Stimulated activated CD8-positive, alpha-beta memory T cell treated with anti-CD3 and anti-CD28 coated beads, Interleukin-12 subunit alpha, Interleukin-12 subunit beta, amount 100 ng/mL, for 4 hours (primary cell): Measurements from ENCODE around the gene SYNPR.

Source experiments
- DNase-seq: peaks from one replicate; pipeline ENCODE4 v3.0.0-alpha.2; 2020; ENCODE audit warnings: low read depth

The SYNPR gene

GRCh38 chr3:63473641-63474166 is 195.6 kb downstream of the SYNPR start:
- DNase-seq = no peak

- DNase-seq = no peak
Measured at GRCh38 chr3:63474828-63475518, 196.9 kb downstream of the SYNPR start.

DNA sequence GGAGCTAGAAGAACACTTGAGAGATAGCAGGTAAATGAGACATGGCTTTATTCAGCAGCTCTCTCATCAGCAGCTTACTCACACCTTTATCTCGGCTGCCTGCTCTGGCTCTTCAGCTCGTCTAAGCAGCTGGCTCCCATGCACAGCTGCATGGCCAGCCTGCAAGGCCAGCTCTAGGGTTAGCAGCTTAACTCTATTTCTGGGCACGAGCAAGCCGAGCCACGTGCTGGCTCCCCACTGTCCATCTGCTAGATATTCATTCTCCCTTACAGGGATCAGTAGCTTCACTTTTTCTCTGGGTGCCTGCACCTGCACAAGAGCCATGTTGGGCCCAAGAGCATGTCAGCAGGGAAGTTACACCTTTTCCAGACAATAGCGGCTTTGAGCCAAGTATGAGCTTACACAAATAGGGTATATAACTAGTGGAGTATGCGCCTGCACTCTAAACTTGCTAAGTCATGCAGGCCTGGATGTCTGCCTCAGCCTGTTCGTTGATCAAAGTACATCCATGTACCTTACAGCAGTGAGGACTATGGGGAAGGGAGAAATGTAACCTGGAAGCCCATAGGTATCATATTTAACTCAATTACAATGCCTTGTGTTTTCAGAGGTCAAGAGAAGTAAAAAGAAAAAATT is 199.5 kb downstream of the SYNPR start:
- no peak for DNase-seq

DNA sequence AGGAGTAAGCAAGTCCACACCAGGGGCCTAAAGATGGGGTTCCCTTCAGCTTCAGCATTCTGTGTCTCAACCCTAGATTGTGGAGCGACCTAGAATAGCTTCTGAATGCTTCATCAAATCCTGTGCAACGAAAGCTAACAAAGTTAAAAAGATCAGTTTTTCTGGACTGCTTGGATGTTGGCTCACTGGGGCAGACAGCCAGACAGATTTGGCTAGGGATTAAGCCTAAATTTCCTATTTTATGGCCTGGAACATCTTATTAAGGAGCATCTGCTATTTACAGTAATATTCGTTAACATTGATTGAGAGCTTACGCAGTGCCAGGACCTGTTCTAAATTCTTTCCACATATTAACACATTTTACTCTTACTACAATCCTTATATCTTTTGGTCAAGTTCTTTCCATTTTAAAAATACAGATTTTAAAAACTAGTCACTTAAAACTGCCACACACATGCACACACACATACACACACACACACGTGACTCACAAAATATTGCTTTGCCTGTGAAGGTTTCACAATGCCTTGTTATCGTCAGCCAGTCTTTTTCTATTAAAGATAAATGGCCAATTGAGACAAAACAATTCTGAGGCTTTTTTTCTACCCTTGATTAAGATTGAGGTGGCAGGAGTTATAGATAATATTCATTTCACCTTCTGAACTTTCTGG is 201.0 kb downstream of the SYNPR start:
- DNase-seq = no peak

DNA sequence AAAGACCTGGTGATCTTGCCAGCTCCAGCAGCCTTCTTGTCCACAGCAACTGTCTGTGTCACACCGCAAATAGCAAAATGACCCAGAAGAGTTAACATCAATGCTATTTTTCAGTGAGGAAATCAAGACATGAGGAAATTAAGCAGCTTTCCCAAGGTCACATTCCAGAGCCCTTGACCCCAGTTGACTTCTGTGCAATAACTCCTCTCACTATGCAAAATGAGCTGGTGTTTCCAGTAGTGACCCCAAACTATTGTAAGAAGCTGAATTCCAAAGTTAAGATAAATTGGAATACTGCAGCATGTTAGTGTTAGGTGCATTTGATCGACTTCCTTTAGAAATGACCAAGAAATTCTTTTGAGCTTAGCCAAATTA is 201.5 kb downstream of the SYNPR start:
- DNase-seq = no peak

DNA sequence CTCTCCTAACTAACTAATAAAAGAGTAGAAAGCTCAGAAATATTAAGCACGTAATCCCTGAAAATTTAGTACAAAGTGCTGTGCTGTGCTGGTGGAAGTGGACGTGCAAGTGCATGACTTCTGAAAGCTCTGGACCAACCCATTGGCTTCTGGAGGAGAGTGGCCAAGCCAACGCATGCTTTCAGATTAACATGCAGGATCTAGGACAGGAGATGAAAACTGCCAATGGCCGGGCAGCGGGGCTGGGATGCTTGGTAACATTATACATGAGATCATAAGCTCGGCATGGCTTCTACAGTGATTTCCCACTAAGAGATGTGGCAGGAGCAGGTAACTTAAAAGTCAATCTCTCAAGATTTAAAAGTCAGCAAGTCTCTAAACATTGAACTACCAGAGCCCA is 203.5 kb downstream of the SYNPR start:
- no peak for DNase-seq

DNA sequence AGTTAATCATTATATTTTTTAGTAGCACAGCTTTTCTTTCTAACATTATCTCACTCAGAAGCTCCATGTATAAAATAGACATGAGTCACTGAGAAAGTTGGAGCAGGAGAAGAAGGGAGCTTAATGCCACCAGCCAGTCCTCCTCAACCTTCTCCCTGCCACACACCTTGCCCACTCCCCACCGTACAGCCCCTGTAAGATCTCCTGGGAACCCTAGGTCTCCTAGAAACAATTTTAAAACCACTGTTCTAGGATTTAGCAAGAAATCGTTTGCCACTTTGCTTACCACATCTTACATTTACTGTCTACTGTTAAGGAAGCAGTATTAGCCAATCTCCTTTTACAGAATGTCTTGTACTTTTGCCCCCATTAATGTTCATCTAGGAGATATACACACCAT is 204.2 kb downstream of the SYNPR start:
- no peak for DNase-seq

DNA sequence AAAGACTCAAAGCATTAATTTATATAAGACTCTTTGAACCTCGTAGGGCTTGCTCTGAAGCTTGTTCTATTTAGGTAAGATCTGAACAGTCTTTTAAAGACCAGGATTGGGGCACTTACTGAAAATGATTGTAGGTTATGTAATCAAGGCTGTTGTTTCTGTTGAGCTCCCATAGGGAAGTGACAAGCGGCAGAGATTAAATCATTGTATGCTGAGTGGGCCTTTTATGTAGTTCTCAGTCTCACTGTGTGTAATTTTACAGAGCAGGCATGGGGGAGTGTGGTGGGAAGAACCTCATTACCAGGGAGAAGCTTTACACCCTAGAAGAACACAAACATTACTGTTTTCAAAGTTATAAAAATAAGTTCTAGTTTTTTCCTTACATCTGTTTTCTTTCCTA is 214.4 kb downstream of the SYNPR start:
- no peak for DNase-seq

GRCh38 chr3:63493101-63493500 is 215.0 kb downstream of the SYNPR start:
- no peak for DNase-seq

DNA sequence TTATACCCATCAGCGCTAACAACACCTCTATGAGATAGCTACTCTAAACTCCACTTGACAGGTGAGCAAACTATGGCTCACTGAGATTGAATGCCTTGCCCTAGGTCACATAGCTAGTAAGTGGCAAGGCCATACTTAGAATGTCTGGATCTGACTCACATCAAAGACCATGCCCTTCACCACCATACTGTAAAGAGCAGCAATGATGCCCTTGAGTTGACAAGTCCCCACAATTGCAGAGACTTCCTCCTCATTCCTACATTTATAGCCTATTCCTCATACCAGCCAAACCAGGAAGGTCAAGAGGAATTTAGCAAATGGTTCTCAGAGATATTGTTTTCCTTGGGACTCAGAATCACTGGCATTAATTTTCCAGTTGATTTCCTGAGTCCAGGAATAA is 216.5 kb downstream of the SYNPR start:
- DNase-seq = no peak

DNA sequence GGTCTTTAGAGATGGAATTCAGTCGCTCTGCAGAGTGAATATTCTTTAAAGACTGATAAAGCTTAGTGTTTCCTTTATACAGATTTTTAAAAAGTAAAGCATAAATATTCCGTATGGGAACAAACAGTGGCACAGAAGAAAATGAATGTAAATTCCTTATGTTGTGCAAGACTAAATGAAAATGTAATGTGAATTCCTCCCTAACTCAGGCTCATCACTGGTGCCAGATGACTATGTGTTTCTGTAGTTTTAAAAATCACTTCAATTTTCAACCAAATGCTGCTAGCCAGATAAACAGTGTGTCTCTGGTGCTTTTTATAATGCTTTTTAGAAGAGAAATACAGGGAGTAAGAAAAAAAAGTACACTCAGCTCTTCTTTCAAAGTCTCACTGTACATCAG is 219.5 kb downstream of the SYNPR start:
- DNase-seq = no peak

DNA sequence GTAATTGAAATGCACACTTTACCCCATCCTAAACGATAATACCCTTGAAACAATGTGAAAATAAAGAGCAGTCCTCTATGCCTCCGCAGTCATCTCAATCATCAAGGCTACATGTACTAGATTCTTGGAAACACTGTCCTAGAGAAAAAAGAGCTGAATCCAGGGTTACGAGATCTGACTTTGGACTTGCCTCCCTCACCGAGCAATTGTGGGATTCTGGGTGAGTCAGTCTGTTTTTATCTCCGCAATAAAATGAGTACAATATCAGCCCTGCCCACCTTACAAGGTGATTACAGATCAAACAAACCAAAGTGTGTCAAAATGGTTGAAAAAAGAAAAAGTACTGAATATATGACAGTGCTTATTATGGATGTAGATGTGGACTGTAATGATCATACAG is 222.1 kb downstream of the SYNPR start:
- no peak for DNase-seq

DNA sequence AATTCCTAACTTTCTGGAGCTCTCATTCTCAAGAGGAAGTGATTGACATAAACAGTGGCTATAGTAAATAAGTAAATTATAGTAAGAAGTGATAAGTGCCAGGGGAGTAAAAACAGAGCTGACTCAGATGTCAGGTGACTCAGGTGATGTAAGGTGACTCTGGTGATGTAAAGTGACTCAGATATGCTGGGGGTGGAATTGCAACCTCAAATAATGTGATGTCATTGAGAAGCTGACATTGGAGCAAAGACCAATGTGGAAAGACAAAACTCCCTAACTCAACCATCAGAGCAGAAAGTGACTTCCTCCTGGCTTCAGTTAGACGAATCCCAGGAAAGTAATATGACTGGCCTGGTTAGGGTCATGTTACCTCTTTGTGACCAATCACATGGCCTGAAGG is 230.2 kb downstream of the SYNPR start:
- DNase-seq = no peak

GRCh38 chr3:63508771-63509170 is 230.7 kb downstream of the SYNPR start:
- no peak for DNase-seq

DNA sequence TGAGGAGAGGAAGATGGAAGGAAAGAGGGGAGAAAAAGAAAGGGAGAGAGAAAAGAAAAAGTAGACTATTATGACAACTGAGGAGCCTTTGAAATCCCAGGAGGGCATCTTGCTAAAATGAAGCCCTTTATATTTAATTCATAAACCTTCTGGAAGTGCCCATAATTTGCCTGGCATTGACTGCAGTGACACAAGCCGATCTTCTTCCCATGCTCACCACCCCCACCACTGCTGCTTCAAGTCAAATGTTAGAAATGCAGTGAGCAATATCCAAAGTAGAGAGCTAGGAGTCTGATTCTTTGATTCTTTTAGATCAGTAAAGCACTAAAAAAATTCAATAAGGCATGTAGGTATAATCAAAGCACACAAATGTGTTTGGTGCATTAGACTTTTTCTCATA is 235.7 kb downstream of the SYNPR start:
- DNase-seq = no peak

DNA sequence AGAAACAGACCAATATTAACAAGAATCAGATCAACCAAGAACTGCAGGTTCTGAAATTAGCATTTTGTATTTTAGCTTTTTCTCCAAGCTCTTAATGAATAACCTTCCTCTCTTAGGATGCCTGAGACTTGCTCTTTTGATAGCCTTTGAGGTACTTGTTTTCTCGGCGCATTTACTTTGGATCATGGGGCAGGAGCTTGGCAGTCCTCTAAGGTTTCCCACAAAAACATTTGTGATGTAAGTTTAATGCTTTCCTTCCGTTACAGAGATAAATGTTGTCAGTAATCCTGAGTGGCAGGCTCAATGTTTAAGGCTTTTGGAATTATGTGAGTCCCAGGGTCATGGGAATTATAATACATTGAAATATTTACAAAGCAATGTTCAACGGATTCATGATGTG is 236.6 kb downstream of the SYNPR start:
- DNase-seq = no peak

GRCh38 chr3:63519426-63519825 is 241.3 kb downstream of the SYNPR start:
- no peak for DNase-seq

GRCh38 chr3:63521657-63522056 is 243.5 kb downstream of the SYNPR start:
- no peak for DNase-seq

DNA sequence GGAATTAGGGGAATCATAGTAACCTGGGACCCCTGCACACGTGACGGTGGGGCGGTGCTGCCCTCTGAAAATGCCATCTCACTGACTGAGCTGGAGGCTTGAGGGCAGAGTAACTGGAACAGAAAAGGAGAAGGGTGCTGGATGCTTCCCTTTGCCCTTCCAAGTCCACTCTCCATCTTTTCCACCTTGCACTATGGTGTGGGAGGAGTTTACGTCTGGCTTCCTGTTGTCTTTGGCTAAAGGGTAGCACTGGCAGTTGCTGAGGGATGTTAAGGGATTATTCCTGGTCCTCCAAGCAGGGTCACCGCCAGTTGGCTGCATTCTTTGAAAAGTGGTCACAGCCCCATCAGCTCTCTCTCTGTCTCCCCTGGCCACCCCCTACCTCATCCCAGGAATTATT is 245.0 kb downstream of the SYNPR start:
- no peak for DNase-seq

DNA sequence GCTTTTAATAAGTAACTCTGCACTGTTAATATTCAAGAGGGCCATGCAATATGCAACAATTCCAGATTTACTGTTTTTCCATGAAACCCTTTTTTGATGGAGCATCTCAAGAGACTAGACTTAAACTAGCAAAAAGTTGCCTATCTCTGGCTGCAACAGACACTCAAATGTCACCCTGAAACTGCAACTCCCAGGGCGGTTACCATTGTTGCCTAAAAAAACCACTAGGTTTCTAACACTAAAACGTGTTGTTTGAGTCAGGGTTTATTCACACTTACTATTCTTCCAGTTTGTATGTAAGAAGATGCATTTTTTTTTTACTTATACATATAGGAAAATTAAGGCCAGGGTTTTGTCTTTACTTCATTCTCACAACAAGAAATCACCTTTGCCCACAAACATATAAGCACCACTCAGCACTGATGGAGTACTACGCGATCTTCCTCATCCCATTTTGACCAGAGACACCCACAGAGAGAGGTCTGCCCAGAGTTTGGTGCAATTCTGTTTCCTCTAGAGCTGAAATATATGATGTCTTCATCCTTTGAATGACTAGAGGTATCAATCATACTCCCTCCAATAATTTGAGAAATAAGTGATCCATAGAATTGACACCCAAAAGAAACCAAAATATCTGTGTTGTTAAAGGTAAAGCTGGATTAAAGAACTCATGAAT is 250.4 kb downstream of the SYNPR start:
- DNase-seq = no peak

DNA sequence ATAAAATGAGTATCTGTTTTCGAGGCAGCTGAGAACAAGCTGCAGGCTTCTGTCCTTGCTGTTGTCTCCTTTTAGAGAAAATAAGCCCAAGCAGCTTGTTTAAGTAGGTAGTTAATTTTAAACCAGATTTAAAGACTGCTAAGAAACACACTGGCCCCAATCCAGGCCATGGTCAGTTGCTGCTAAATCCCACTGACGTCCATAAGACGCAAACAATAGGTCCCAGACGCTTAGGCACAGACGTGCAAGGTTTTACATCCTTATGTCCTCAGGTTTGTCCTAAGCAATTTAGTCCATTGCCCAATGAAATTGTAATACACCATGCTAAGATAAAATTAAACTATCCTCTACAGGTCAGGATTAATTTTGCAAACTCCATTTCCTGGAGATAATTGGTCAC is 254.4 kb downstream of the SYNPR start:
- DNase-seq = no peak

GRCh38 chr3:63538919-63539318 is 260.8 kb downstream of the SYNPR start:
- DNase-seq = no peak

DNA sequence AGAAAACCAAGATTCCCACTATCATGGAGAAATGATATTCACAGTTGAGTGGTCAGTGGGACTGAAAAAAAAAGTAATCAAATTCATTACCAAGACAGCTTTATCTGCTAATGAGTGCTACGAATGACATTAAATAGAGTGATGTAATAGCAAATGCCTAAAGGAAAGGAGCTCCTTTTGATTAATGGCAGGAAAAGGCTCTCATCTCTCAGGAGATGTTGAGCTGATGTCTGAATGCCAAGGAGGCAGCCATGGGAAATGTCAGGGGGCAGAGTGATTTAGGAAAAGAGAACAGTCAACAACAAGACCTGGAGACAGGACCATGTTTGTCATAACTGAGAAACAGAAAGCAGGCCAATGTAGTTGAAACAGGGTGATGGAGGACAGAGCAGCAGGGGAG is 277.7 kb downstream of the SYNPR start:
- no peak for DNase-seq
